T-helper 1 cell treated with Interleukin-12 subunit alpha and Interleukin-12 subunit beta and Interleukin-4 antibody, amounts not matched to agents 30 ng/mL and 1 ng/mL, for 36 hours (primary cell): ENCODE results near the gene SPA17. TPM values are rescaled to one million over a fixed set of nuclear protein-coding genes. Genes with fewer than 3 reads are reported as not detected.

Experiments
- intact Hi-C: fragments of 100-400 bp; cut with micrococcal nuclease; formaldehyde crosslinking; loops from one replicate; pipeline ENCODE4 v1.15.1; 2024
- total RNA-seq: library from RNA; stranded (reverse); gene quantifications from 2 replicates; pipeline ENCODE4 v1.2.3, GENCODE V29; 2022

Gene SPA17
- 1.8 and 3.4 TPM in 2 replicates for total RNA-seq

- intact Hi-C loops = loop anchor here (1.0 to 5.0 kb wide), 13 partner anchors 45 to 1214 kb away; partner anchors contain the start of genes CCDC15, EI24, HYLS1 and MSANTD2
Observed at GRCh38 chr11:124673333-124674167, at the start of gene SPA17, which contains the start of gene SIAE. SPA17 (plus strand) TSS chr11:124673904; CDS start chr11:124675265, 1,361 bp downstream. SIAE (minus strand) TSS chr11:124673739; CDS start chr11:124673708, 31 bp downstream.

GRCh38 chr11:124625504-124626168 is 48.1 kb upstream of the SPA17 start:
- intact Hi-C loops = loop anchor here (10.0 kb wide), 1 partner anchor 939 kb away; the partner anchor contains the start of gene EI24

- intact Hi-C loops = loop anchor here (10.0 kb wide), 1 partner anchor 937 kb away; the partner anchor contains the start of gene EI24
Observed at GRCh38 chr11:124627546-124627945, 46.2 kb upstream of the SPA17 start.

GRCh38 chr11:124629961-124630360 is 43.7 kb upstream of the SPA17 start:
- intact Hi-C loops = loop anchor here (10.0 kb wide), 1 partner anchor 935 kb away; the partner anchor contains the start of gene EI24

- intact Hi-C loops = no loop called here
Observed at GRCh38 chr11:124633355-124633754, 40.3 kb upstream of the SPA17 start.

- intact Hi-C loops = no loop called here
Observed at GRCh38 chr11:124635932-124636331, 37.8 kb upstream of the SPA17 start.

- intact Hi-C loops = no loop called here
Observed at GRCh38 chr11:124638500-124638899, 35.2 kb upstream of the SPA17 start.

- intact Hi-C loops = no loop called here
Observed at GRCh38 chr11:124639186-124639585, 34.5 kb upstream of the SPA17 start.

- intact Hi-C loops = no loop called here
Observed at GRCh38 chr11:124640666-124641065, 33.0 kb upstream of the SPA17 start.

GRCh38 chr11:124642628-124643027 is 31.1 kb upstream of the SPA17 start:
- intact Hi-C loops = no loop called here

- intact Hi-C loops = no loop called here
Observed at GRCh38 chr11:124643042-124643604, 30.6 kb upstream of the SPA17 start.

- intact Hi-C loops = loop anchor here (1.0 to 2.0 kb wide), 5 partner anchors 22 to 193 kb away; partner anchors contain the start of gene TBRG1
Observed at GRCh38 chr11:124643605-124644425, 29.9 kb upstream of the SPA17 start.

GRCh38 chr11:124644426-124645280 is 29.1 kb upstream of the SPA17 start:
- intact Hi-C loops = loop anchor here (1.0 to 2.0 kb wide), 6 partner anchors 22 to 223 kb away; partner anchors contain the start of gene TBRG1

GRCh38 chr11:124646148-124646547 is 27.6 kb upstream of the SPA17 start:
- intact Hi-C loops = no loop called here

GRCh38 chr11:124648610-124649009 is 25.1 kb upstream of the SPA17 start:
- intact Hi-C loops = no loop called here

GRCh38 chr11:124656774-124657630 is 16.7 kb upstream of the SPA17 start:
- intact Hi-C loops = no loop called here

- intact Hi-C loops = no loop called here
Observed at GRCh38 chr11:124657904-124658303, 15.8 kb upstream of the SPA17 start.

GRCh38 chr11:124658501-124658900 is 15.2 kb upstream of the SPA17 start:
- intact Hi-C loops = no loop called here

- intact Hi-C loops = no loop called here
Observed at GRCh38 chr11:124658986-124659385, 14.7 kb upstream of the SPA17 start.
